ENCODE data around the gene AMBRA1. TPM values are rescaled to one million over a fixed set of nuclear protein-coding genes. Genes with fewer than 3 reads are reported as not detected.

AMBRA1 gene
- total and polyA plus RNA-seq, 2 of the 8 experiments (the other 6 are each of a cell fraction or from before 2014, with no cell fraction given), result 14.2 to 37.4 TPM

GRCh38 chr11:46429717-46430116, 164.1 kb downstream of the AMBRA1 start:
- Histone ChIP-seq H2BK15ac (ENCODE audit: low read length) (no peak overlapping the region), H2BK120ac (replicated peaks; ENCODE audit: low read depth, low read length) (no peak overlapping the region), H3K4me1 (replicated peaks in 1 of 4; ENCODE audit: control insufficient read depth in 3 of 4, insufficient read depth in 4 of 4, low read length in 3 of 4) (peaks cover 0 to 6% (median 1%) of the 10 kb centered on the region in 4 experiments; a peak in 3 of 7 replicates), H3K9ac (replicated peaks in 1 of 4; ENCODE audit: extremely low read depth in 1 of 4, low read depth in 3 of 4, low read length in 3 of 4) (no peak overlapping the region), H3K79me2 (ENCODE audit: control insufficient read depth in 1 of 2, insufficient read depth in 2 of 2, low read length in 2 of 2) (no peaks in the 10 kb centered on the region), H4K5ac (ENCODE audit: insufficient read length, low read depth, low read length) (no peak overlapping the region), H3K23me2 (ENCODE audit: low read depth, low read length) (no peaks in the 10 kb centered on the region), H3K36me3 (ENCODE audit: control insufficient read depth in 2 of 4, insufficient read depth in 4 of 4, low read length in 3 of 4) (peaks cover 0 to 21% (median 6%) of the 10 kb centered on the region in 4 experiments; a peak in 4 of 8 replicates), H2BK5ac (ENCODE audit: low read depth, low read length) (no peak overlapping the region), H4K20me1 (replicated peaks in 1 of 2; ENCODE audit: control insufficient read depth in 1 of 2, insufficient read depth in 2 of 2, low read length in 2 of 2) (peaks cover 0 to 4% of the 10 kb centered on the region in 2 experiments), H3K27me3 (replicated peaks in 1 of 4; ENCODE audit: control insufficient read depth in 3 of 4, extremely low read depth in 1 of 4, insufficient read depth in 3 of 4, low read length in 3 of 4) (no peaks in the 10 kb centered on the region), H3K4me2 (ENCODE audit: insufficient read depth in 1 of 2, low read depth in 2 of 2, low read length in 2 of 2) (no peak overlapping the region), H3K23ac (ENCODE audit: insufficient read length) (no peak overlapping the region), H3K9me3 (ENCODE audit: insufficient read depth in 2 of 2, low read depth in 1 of 2, low read length in 1 of 2) (no peaks in the 10 kb centered on the region), H4K91ac (replicated peaks; ENCODE audit: insufficient read length, low read length) (no peak overlapping the region), H3K4me3 (ENCODE audit: extremely low read depth in 1 of 4, insufficient read depth in 2 of 4, low read depth in 3 of 4, low read length in 4 of 4) (no peak overlapping the region), H2AFZ (ENCODE audit: low read length) (no peak overlapping the region), H2BK12ac (ENCODE audit: low read depth, low read length) (no peak overlapping the region), H3K18ac (ENCODE audit: extremely low read depth, low read length) (no peak overlapping the region), H3K79me1 (ENCODE audit: low read depth, low read length) (no peaks in the 10 kb centered on the region; the same call in 1 of the 2 replicates), H3K56ac (replicated peaks; ENCODE audit: insufficient read length, low read depth, low read length) (no peak overlapping the region), H4K8ac (ENCODE audit: extremely low read depth, insufficient read depth, low read length) (no peak overlapping the region; the same call in 1 of the 2 replicates), H2AK5ac (ENCODE audit: low read depth, low read length) (no peak overlapping the region), H3K4ac (replicated peaks; ENCODE audit: insufficient read length, low read depth, low read length) (no peak overlapping the region), H2BK20ac (ENCODE audit: low read length) (no peak overlapping the region), H3K27ac (ENCODE audit: low read depth, low read length) (no peak overlapping the region), H3K14ac (ENCODE audit: insufficient read length) (no peak overlapping the region)
- no peak for TF ChIP-seq RBBP5 (IDR thresholded peaks at IDR 0.05; ENCODE audit: borderline replicate concordance, low read depth, low read length)
- no peak for TF ChIP-seq KDM5A (IDR thresholded peaks at IDR 0.05; ENCODE audit: low read length)
- TF ChIP-seq SAP30 (IDR thresholded peaks at IDR 0.05; ENCODE audit: insufficient read depth, insufficient replicate concordance, low read length), result no peak
- TF ChIP-seq RNF2 (IDR thresholded peaks at IDR 0.05; ENCODE audit: borderline replicate concordance, low read depth, low read length, missing control alignments, poor library complexity, severe bottlenecking), result no peak
- TF ChIP-seq CEBPB (IDR thresholded peaks at IDR 0.05; ENCODE audit: low read depth, low read length), result no peak
- no peak for TF ChIP-seq SP4 (IDR thresholded peaks at IDR 0.05; ENCODE audit: low read length)
- TF ChIP-seq EGR1 (IDR thresholded peaks at IDR 0.05; ENCODE audit: borderline replicate concordance, low read depth, low read length), result no peak
- TF ChIP-seq BCL11A (IDR thresholded peaks at IDR 0.05; ENCODE audit: low read depth in 2 of 2, low read length in 2 of 2), result no peak
- TF ChIP-seq PHF8 (conservative IDR thresholded peaks at IDR 0.05; ENCODE audit: low read depth, low read length), result no peak
- no peak for TF ChIP-seq SP1 (IDR thresholded peaks at IDR 0.05; ENCODE audit: low read depth, low read length)
- POLR2A ChIA-PET (ENCODE audit: partially characterized antibody), result no interaction called here
- no peak for FAIRE-seq
- WGBS, 2 experiments (ENCODE audit: extremely low coverage in 1 of 2, insufficient coverage in 1 of 2, insufficient read length in 1 of 2, insufficient replicate concordance in 2 of 2, low coverage in 1 of 2, low lambda C conversion rate in 2 of 2, missing lambda C conversion rate in 1 of 2), result 92% methylated on average over 3 of the region's 3 CpGs; no CpG with 5 or more reads in 1 of the 2 experiments
- CTCF ChIA-PET (ENCODE audit: partially characterized antibody), result interaction anchor here (0.7 to 2.7 kb wide), 5 partner anchors 9 to 60 kb away, joined by 3 to 9 read pairs (median 3); no protein-coding TSS in a partner anchor
- no peak for DNase-seq (ENCODE audit: low read depth in 1 of 2, low spot score in 2 of 2)

All from H1 (cell line).